Measurements from ENCODE around the gene FCRLB.

GRCh38 chr1:161720956-161721737 lies at the start of gene FCRLB:
- no peak for TF ChIP-seq CTCF (IDR thresholded peaks at IDR 0.05)
- no peak for TF ChIP-seq EZH2 (IDR thresholded peaks at IDR 0.05; ENCODE audit: borderline replicate concordance, insufficient read depth, low read depth, low read length, poor library complexity, severe bottlenecking)

Measured in B cell (primary cell).